Calu3 (cell line): ENCODE data around the gene CFAP61. TPM values are rescaled to one million over a fixed set of nuclear protein-coding genes. Genes with fewer than 3 reads are reported as not detected.

ENCODE experiments used
- BruUV-seq: library from RNA; stranded (reverse); fragments of 400-500 nt; replicated peaks from 2 replicates; lab custom pipeline; 2021; lab: Mats Ljungman, UMichigan
- CTCF ChIA-PET: fragments of 300-600 bp; sonication (Branson Sonifier 250); formaldehyde crosslinking; loops from one replicate; lab custom pipeline; 2022; ENCODE audit warnings: antibody characterized with exemption; lab: Charles Lee
- DNase-seq: peaks from one replicate; pipeline ENCODE4 v3.0.0; 2022
- H3K27ac Mint-ChIP-seq: one replicate; pipeline ENCODE4 v1.8.0; 2022; ENCODE audit warnings: mixed read lengths; ENCODE audit not compliant: unreplicated experiment
- H3K27me3 Mint-ChIP-seq: one replicate; pipeline ENCODE4 v1.8.0; 2022; ENCODE audit warnings: mixed read lengths; ENCODE audit not compliant: unreplicated experiment
- H3K36me3 Mint-ChIP-seq: one replicate; pipeline ENCODE4 v1.8.0; 2022; ENCODE audit warnings: mild to moderate bottlenecking, moderate library complexity, mixed read lengths; ENCODE audit not compliant: insufficient read depth, unreplicated experiment
- H3K4me1 Mint-ChIP-seq: one replicate; pipeline ENCODE4 v1.8.0; 2022; ENCODE audit warnings: mild to moderate bottlenecking, low read depth, mixed read lengths; ENCODE audit not compliant: unreplicated experiment
- H3K4me3 Mint-ChIP-seq: one replicate; pipeline ENCODE4 v1.8.0; 2022; ENCODE audit warnings: mild to moderate bottlenecking, low read depth, moderate library complexity, mixed read lengths; ENCODE audit not compliant: unreplicated experiment
- H3K9me3 Mint-ChIP-seq: one replicate; pipeline ENCODE4 v1.8.0; 2022; ENCODE audit warnings: low read depth, mixed read lengths; ENCODE audit not compliant: unreplicated experiment
- intact Hi-C: fragments of 100-400 bp; cut with micrococcal nuclease; formaldehyde crosslinking; loops from one replicate; pipeline ENCODE4 v1.10.0; 2022; ENCODE audit not compliant: unreplicated experiment
- total RNA-seq: library from RNA; stranded (reverse); gene quantifications from 2 replicates; pipeline ENCODE4 v1.2.3, GENCODE V29; 2022
- TF ChIP-seq, protein P1 (sequence below): fragments of 200-600 bp; IDR thresholded peaks from one replicate; pipeline ENCODE4 v1.8.0; 2022; ENCODE audit warnings: antibody characterized with exemption; ENCODE audit not compliant: unreplicated experiment

Gene CFAP61
- total RNA-seq, 1 experiment from 2014 or later = not detected

GRCh38 chr20:20209684-20210083 is 157.4 kb downstream of the CFAP61 start:
- H3K9me3 Mint-ChIP-seq = no peaks in the 10 kb centered on the region

DNA sequence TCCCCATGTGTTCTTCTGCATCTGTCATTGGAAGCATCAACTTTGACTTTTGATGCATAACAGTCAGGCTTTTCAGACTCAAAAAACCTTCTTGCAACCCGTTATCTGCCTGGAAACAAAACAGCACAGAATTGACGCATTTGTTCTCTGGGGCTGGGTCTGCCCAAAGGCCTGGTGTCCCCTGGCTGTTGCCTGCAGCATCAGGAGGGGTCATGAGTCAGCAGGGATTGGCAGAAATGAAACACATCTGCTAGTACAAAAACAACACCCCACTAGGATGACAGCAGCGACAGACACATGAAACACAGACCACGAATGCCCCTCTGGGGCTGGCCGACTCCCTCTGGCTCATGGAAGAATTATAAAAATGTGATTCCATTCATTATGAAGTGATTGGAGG is 158.0 kb downstream of the CFAP61 start:
- H3K27ac Mint-ChIP-seq = no peak overlapping the region
- no TSS peak for BruUV-seq
- TF ChIP-seq, protein P1, sequence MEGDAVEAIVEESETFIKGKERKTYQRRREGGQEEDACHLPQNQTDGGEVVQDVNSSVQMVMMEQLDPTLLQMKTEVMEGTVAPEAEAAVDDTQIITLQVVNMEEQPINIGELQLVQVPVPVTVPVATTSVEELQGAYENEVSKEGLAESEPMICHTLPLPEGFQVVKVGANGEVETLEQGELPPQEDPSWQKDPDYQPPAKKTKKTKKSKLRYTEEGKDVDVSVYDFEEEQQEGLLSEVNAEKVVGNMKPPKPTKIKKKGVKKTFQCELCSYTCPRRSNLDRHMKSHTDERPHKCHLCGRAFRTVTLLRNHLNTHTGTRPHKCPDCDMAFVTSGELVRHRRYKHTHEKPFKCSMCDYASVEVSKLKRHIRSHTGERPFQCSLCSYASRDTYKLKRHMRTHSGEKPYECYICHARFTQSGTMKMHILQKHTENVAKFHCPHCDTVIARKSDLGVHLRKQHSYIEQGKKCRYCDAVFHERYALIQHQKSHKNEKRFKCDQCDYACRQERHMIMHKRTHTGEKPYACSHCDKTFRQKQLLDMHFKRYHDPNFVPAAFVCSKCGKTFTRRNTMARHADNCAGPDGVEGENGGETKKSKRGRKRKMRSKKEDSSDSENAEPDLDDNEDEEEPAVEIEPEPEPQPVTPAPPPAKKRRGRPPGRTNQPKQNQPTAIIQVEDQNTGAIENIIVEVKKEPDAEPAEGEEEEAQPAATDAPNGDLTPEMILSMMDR = no peak

More at GRCh38 chr20:20209684-20210083, 157.4 kb downstream of the CFAP61 start:
- no peak overlapping the region for H3K4me3 Mint-ChIP-seq
- intact Hi-C loops = no loop called here
- no peak for DNase-seq
- BruUV-seq = no TSS peak
- CTCF ChIA-PET = no interaction called here
- no peak overlapping the region for H3K27ac Mint-ChIP-seq
- peaks cover 13% of the 10 kb centered on the region for H3K27me3 Mint-ChIP-seq
- no peaks in the 10 kb centered on the region for H3K4me1 Mint-ChIP-seq
- TF ChIP-seq, protein P1 = no peak
- no peaks in the 10 kb centered on the region for H3K36me3 Mint-ChIP-seq

DNA sequence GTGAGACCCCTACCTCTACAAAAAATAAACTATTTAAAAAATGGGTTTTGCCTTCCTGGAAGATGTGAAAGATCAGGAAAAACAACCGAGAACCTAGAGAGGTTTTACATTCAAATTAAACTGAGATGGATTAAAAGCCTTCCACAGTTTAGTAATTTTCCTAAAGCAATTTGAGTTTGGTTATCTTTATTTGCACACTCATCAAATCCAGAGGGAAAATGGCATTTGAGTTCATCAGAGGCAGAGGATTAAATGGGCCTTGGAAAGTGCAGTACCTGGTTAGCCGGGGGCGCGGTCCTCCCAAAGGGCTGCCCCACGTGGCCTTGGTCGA is 158.6 kb downstream of the CFAP61 start:
- TF ChIP-seq, protein P1 = no peak
- no peaks in the 10 kb centered on the region for H3K9me3 Mint-ChIP-seq
- peaks cover 13% of the 10 kb centered on the region for H3K27me3 Mint-ChIP-seq
- no peaks in the 10 kb centered on the region for H3K4me1 Mint-ChIP-seq
- H3K27ac Mint-ChIP-seq = no peak overlapping the region
- no peak for DNase-seq
- CTCF ChIA-PET = no interaction called here
- H3K36me3 Mint-ChIP-seq = no peaks in the 10 kb centered on the region
- BruUV-seq = no TSS peak
- no peak overlapping the region for H3K4me3 Mint-ChIP-seq
- intact Hi-C loops = no loop called here

More for the DNA sequence above, 158.0 kb downstream of the CFAP61 start:
- CTCF ChIA-PET = no interaction called here
- DNase-seq = no peak
- H3K36me3 Mint-ChIP-seq = no peaks in the 10 kb centered on the region
- no peaks in the 10 kb centered on the region for H3K9me3 Mint-ChIP-seq
- intact Hi-C loops = no loop called here
- no peak overlapping the region for H3K4me3 Mint-ChIP-seq
- no peaks in the 10 kb centered on the region for H3K4me1 Mint-ChIP-seq
- peaks cover 13% of the 10 kb centered on the region for H3K27me3 Mint-ChIP-seq

GRCh38 chr20:20211274-20211987 is 159.1 kb downstream of the CFAP61 start:
- CTCF ChIA-PET = no interaction called here
- Mint-ChIP-seq H3K9me3 (no peaks in the 10 kb centered on the region), H3K27ac (no peak overlapping the region), H3K4me1 (no peaks in the 10 kb centered on the region), H3K4me3 (no peak overlapping the region), H3K36me3 (no peaks in the 10 kb centered on the region), H3K27me3 (peaks cover 13% of the 10 kb centered on the region)
- intact Hi-C loops = no loop called here
- no peak for DNase-seq
- TF ChIP-seq, protein P1 = no peak
- BruUV-seq = no TSS peak
